Ovary (tissue), 9 donors: ENCODE measurements around the gene POLG2. TPM values are rescaled to one million over a fixed set of nuclear protein-coding genes. Genes with fewer than 3 reads are reported as not detected.

ENCODE experiments used
- DNase-seq, 5 donors: peaks; one replicate each; pipeline ENCODE4 v3.0.0-alpha.2; 2019 to 2020
- H3K27ac ChIP-seq, 2 donors: fragments of 200-600 bp; one replicate each; pipeline versions ENCODE4 v1.5.1 to v1.8.0; 2019 to 2022
- H3K27me3 ChIP-seq: fragments of 200-600 bp; one replicate; pipeline ENCODE4 v1.8.0; 2022
- H3K36me3 ChIP-seq: fragments of 200-600 bp; sonication (generic); one replicate; pipeline ENCODE4 v1.5.1; 2019
- H3K4me1 ChIP-seq: one replicate; pipeline ENCODE4 v1.8.1; 2013; ENCODE audit warnings: mild to moderate bottlenecking, moderate library complexity; ENCODE audit not compliant: insufficient read depth
- H3K4me3 ChIP-seq: fragments of 200-600 bp; sonication (generic); one replicate; pipeline ENCODE4 v1.5.1; 2017
- H3K9me3 ChIP-seq, 2 donors: fragments of 200-600 bp in 1 of 2; sonication (generic) in 1 of 2; one replicate each; pipeline versions ENCODE4 v1.5.1 to v1.8.1; 2013 to 2019; ENCODE audit warnings: mild to moderate bottlenecking in 1 of 2, moderate library complexity in 1 of 2
- CTCF ChIP-seq, 3 donors: fragments of 450-650 bp in 2 of 3; fragments of 200-600 bp in 1 of 3; IDR thresholded peaks; one replicate each; pipeline versions ENCODE4 v1.5.1 to v1.8.0; 2016 to 2022; ENCODE audit warnings: antibody characterized with exemption in 3 of 3, mild to moderate bottlenecking in 1 of 3
- EP300 ChIP-seq: sonication (generic); formaldehyde crosslinking; IDR thresholded peaks from one replicate; pipeline ENCODE4 v1.6.1; 2017; ENCODE audit warnings: antibody characterized with exemption
- POLR2A ChIP-seq: fragments of 450-650 bp; IDR thresholded peaks from one replicate; pipeline ENCODE4 v1.6.1; 2017; ENCODE audit warnings: antibody characterized with exemption, mild to moderate bottlenecking, moderate library complexity
- WGBS, 3 donors: extraction: QIAGEN DNeasy Blood & Tissue Kit in 1 of 3; methylation state at CpG; one replicate each; pipeline versions ENCODE4 v1.1.5 to v1.1.7; 2013 to 2017; 5-methylcytosine and 5-hydroxymethylcytosine counted together
- intact Hi-C, 4 donors: fragments of 100-400 bp; cut with DNase I; formaldehyde crosslinking; loops; one replicate each; pipeline versions ENCODE4 v1.11.0 to v1.15.1; 2022 to 2023
- polyA plus RNA-seq, 2 donors: library from polyadenylated mRNA; stranded (reverse); fragments of 200-250 nt in 1 of 2; fragments of 350-450 nt in 1 of 2; fragmentation: Illumina TruSeq in 1 of 2; extraction: RNeasy Lipid Tissue Mini Kit (QIAGEN cat#74804) in 1 of 2; gene quantifications; one replicate each; pipeline ENCODE4 v1.2.3, GENCODE V29; 2013 to 2014
- total RNA-seq, 7 donors: library from RNA; depleted of rRNA in 2 of 7; stranded (reverse); fragments of >200 nt in 2 of 7; fragmentation: NEBNext Ultra II Directional in 3 of 7; extraction: Animal tissue kit (Norgen Biotek cat#: 25700) in 3 of 7; gene quantifications; one replicate each; pipeline versions ENCODE4 v1.1.0 to v1.2.4, GENCODE V29; 2016 to 2023
- donor health status: DM: no; HTN: no; CAD: no; lungs with moderate emphysema.
- donor health status: DM: no; HTN: no; CAD: no.
- donor health status: Bipolar disorder and iron deficiency.
- donor health status: DM: yes; HTN: yes; CAD: no.
- donor health status: DM: no; HTN: no; CAD: no.
- donor health status: DM: yes; HTN: yes; CAD: no.

The POLG2 gene
- total and polyA plus RNA-seq, 9 donors, result 8.7 to 21.3 (median 16.6) TPM

GRCh38 chr17:64506576-64507412 lies 9.9 kb upstream of the POLG2 start, which contains the start of gene CEP95:
TSS of gene CEP95 (plus strand) at chr17:64506977. CDS start at chr17:64507098, 121 bp downstream.
- Histone ChIP-seq H3K27ac (peak within 1 kb of the TSS; percentile 97 to 99), H3K4me3 (peak within 1 kb of the TSS; percentile 99), H3K4me1 (peaks cover 4% of the 10 kb centered on the region), H3K9me3 (no peaks in the 10 kb centered on the region), H3K27me3 (no peaks in the 10 kb centered on the region), H3K36me3 (no peaks in the 10 kb centered on the region)
- peak; percentile 97 to 98 (median 98) for DNase-seq
- WGBS, 3 donors, result 0 to 1% (median 0%) methylated on average over 75 to 77 of the region's 77 CpGs
- peak; percentile 88 for TF ChIP-seq POLR2A
- peak in 2 of 3 donors; percentile 5 to 10 for TF ChIP-seq CTCF (IDR thresholded peaks at IDR 0.05)
- TF ChIP-seq EP300, result no peak
- intact Hi-C loops, result no loop called here

GRCh38 chr17:64506201-64506575 lies 9.3 kb upstream of the POLG2 start, which contains the start of gene DDX5:
TSS of gene DDX5 (minus strand) at chr17:64506289. CDS start at chr17:64506119, 170 bp downstream.
- peak within 1 kb of the TSS; percentile 99 for H3K4me3 ChIP-seq
- no peaks in the 10 kb centered on the region for H3K36me3 ChIP-seq
- TF ChIP-seq EP300 (peak; percentile 57), POLR2A (peak; percentile 98), CTCF (IDR thresholded peaks at IDR 0.05) (no peak)
- peak; percentile 97 to 98 (median 97) for DNase-seq
- peaks cover 4% of the 10 kb centered on the region for H3K4me1 ChIP-seq
- peak within 1 kb of the TSS; percentile 97 to 99 for H3K27ac ChIP-seq
- no peaks in the 10 kb centered on the region for H3K27me3 ChIP-seq
- intact Hi-C loops, result no loop called here
- 0% methylated on average over 25 to 31 of the region's 31 CpGs for WGBS, 3 donors
- no peaks in the 10 kb centered on the region for H3K9me3 ChIP-seq

DNA sequence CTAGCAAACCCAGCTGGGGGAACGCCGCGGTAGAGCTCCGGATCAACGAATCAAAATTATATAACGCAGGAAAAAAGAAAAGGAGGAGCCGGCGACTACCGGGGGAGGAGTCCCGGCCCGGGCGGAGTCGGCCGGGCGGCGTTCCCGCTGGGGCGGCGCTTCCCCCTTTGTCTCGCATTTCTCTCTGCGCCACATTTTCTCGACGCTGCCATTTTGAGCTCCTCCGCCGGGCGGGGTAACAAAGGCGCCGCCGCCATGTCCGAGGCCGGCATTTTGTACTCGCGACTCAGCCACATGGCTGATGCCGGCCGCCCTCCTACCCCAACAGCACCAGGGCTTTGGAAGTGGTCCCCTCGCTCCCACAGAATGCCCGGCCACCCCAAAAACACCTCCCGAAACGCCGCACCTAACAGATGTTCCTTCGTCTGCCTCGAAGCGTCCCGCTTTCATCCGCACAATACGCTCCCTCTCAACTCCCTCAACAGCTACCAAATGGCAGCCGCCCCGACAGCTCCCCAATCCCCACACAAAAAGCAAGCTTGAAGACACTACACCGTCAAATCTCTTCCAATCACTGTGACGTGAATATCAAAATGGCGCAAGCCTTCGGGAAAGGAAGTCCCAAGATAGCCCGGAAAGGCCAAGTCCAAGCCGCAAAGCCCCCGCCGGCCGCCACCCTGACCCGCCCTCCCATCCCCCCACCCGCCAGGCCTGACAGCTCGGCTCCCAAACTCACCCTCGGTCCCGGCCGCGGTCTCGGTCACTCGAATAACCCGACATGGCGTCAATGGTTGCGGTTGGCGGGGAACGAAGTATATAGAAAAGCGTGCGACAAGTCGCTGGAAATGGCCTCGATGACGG lies 8.7 kb upstream of the POLG2 start:
- no peaks in the 10 kb centered on the region for H3K27me3 ChIP-seq
- peak overlapping the region; percentile 97 to 99 for H3K27ac ChIP-seq
- H3K36me3 ChIP-seq, result no peaks in the 10 kb centered on the region
- TF ChIP-seq CTCF (IDR thresholded peaks at IDR 0.05) (peak in 2 of 3 donors; percentile 14 to 15), EP300 (peak; percentile 17), POLR2A (peak; percentile 83)
- intact Hi-C loops, result no loop called here
- peaks cover 4% of the 10 kb centered on the region for H3K4me1 ChIP-seq
- 0 to 1% (median 0%) methylated on average over 76 of the region's 76 CpGs for WGBS, 3 donors
- H3K4me3 ChIP-seq, result peak overlapping the region; percentile 99
- DNase-seq, result peak; percentile 91 to 96 (median 93)
- H3K9me3 ChIP-seq, result no peaks in the 10 kb centered on the region

GRCh38 chr17:64504769-64505339 lies 8.0 kb upstream of the POLG2 start:
- DNase-seq, result peak in 1 of 5 donors; percentile 41
- H3K27ac ChIP-seq, result peak overlapping the region; percentile 97 to 99
- peak; percentile 28 for TF ChIP-seq EP300
- no peak for TF ChIP-seq CTCF (IDR thresholded peaks at IDR 0.05)
- no peaks in the 10 kb centered on the region for H3K9me3 ChIP-seq
- no peaks in the 10 kb centered on the region for H3K27me3 ChIP-seq
- 0 to 1% (median 1%) methylated on average over 13 of the region's 13 CpGs for WGBS, 3 donors
- peak overlapping the region; percentile 99 for H3K4me3 ChIP-seq
- peaks cover 4% of the 10 kb centered on the region for H3K4me1 ChIP-seq
- no peaks in the 10 kb centered on the region for H3K36me3 ChIP-seq
- intact Hi-C loops, result no loop called here
